ENCODE data around the gene SLC22A9.
A peak's percentile ranks its signal among the peaks of the same experiment; 100 is the strongest.

Gene SLC22A9

GRCh38 chr11:63444160-63444559 lies 74.6 kb downstream of the SLC22A9 start:
- DNase-seq (ENCODE audit: low read depth, low spot score), result no peak

GRCh38 chr11:63445118-63445517 lies 75.5 kb downstream of the SLC22A9 start:
- DNase-seq (ENCODE audit: low read depth, low spot score), result no peak

- DNase-seq (ENCODE audit: low read depth, low spot score), result no peak
These were observed 76.1 kb downstream of the SLC22A9 start for GRCh38 chr11:63445720-63446119.

DNA sequence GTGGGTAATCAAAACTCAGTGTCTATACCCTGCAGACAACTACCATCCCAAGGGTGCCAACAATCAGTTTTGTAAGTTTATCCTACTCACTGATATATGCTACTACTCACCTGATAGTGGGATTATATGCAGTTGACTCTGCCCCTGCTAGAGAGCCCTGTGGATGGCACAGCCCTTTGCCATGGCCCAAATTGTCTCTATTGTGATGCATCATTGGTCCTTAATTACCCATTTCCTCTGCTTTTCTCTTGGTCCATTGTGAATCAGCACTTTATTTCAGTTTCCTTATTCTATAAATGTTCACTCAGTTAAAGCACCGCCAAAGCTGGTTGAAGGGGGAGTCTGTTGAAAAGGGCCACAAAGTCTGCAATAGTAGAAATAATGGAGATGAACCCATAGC lies 79.1 kb downstream of the SLC22A9 start:
- peak; percentile 12 for DNase-seq (ENCODE audit: low read depth, low spot score)

DNA sequence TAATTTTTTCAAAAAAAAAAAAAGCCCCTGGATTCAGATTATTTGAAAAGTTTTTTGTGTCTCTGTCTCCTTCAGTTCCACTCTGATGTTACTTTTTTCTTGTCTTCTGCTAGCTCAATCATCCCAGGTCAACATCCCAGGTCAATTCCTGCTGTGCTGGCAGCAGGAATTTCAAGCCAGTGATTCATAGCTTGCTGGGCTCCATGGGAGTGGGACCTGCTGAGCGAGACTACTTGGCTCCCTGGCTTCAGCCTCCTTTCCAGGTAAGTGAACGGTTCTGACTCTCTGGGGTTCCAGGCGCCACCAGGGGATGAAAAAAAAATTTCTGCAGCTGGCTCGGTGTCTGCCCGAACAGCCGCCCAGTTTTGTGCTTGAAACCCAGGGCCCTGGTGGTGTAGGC lies 90.0 kb downstream of the SLC22A9 start:
- peak; percentile 81 for DNase-seq (ENCODE audit: low read depth, low spot score)
